Measurements from ENCODE around the gene CLDN6. TPM values are rescaled to one million over a fixed set of nuclear protein-coding genes. Genes with fewer than 3 reads are reported as not detected.

CLDN6 gene
- total RNA-seq, 1 experiment from 2014 or later = 528 TPM

DNA sequence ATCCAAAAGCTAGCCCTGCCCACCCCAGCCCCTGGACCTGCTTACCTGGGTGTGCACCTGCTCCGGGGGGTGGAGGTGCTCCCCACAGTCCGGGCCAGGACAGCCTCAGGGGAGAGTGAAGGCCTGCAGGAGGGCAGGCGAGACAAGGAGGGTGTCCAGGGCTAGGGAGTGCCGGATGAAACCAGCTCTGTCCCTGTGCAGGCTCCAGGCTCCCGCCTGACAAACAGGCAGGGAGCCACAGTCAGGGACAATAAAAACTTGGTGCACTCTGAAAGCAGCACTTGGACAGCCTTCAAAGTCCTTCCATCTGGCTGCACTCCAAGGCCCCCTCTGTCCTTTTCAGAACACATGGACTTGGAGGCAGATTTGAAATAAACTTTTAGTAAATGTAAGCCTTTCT lies 44.9 kb downstream of the CLDN6 start:
- no peak for DNase-seq
- Histone ChIP-seq H3K27me3 (ENCODE audit: control insufficient read depth, insufficient read depth, low read length) (0 out of 2 replicates have a peak, but pooled peaks cover under 1% of the 10 kb centered on the region), H3K4me3 (ENCODE audit: insufficient read depth, low read depth, low read length) (no peak overlapping the region), H3K36me3 (replicated peaks; ENCODE audit: control insufficient read depth, insufficient read depth, low read length) (peaks cover 33% of the 10 kb centered on the region)

DNA sequence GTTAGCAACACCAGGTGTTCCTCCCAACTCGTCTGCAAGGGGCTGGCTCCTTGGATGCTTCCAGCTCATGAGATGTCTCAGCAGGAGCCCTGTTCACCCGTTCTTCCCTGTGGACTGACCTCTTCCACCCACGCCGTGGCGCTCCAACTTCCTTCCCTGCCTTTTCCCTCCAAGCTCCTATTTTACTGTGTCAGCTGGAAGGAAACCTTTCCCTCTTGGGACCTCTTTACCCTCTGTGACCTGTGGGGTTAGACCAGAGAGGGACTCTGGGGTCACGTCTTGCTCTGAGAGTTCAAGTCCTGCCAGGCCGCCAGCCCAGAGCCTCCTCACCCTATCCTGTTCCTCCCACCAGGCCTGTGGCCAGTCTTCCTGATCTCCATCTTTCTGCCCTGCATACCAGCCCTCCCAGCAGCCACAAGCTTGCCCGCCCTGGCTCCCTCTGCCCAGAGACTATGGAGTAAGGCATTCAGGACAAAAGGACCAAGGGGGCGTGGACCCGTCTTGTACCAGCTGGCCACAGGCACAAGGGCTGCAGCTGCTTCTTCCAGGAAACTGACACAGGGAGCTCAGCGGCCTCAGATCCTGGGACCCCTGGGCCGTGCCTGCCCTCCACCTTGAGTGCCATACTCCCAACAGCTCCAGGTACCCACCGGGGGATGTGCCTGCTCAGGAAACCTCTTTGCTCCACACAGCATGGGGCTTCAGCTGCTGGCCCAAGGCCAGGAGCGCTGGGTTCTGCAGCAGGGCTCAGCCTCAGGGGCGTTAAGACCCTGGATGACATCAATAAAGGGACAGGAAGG lies 45.8 kb downstream of the CLDN6 start:
- Histone ChIP-seq H3K27me3 (ENCODE audit: control insufficient read depth, insufficient read depth, low read length) (peaks cover 4% of the 10 kb centered on the region; the same call in 1 of the 2 replicates), H3K36me3 (replicated peaks; ENCODE audit: control insufficient read depth, insufficient read depth, low read length) (peaks cover 30% of the 10 kb centered on the region), H3K4me3 (ENCODE audit: insufficient read depth, low read depth, low read length) (no peak overlapping the region)
- DNase-seq = no peak

DNA sequence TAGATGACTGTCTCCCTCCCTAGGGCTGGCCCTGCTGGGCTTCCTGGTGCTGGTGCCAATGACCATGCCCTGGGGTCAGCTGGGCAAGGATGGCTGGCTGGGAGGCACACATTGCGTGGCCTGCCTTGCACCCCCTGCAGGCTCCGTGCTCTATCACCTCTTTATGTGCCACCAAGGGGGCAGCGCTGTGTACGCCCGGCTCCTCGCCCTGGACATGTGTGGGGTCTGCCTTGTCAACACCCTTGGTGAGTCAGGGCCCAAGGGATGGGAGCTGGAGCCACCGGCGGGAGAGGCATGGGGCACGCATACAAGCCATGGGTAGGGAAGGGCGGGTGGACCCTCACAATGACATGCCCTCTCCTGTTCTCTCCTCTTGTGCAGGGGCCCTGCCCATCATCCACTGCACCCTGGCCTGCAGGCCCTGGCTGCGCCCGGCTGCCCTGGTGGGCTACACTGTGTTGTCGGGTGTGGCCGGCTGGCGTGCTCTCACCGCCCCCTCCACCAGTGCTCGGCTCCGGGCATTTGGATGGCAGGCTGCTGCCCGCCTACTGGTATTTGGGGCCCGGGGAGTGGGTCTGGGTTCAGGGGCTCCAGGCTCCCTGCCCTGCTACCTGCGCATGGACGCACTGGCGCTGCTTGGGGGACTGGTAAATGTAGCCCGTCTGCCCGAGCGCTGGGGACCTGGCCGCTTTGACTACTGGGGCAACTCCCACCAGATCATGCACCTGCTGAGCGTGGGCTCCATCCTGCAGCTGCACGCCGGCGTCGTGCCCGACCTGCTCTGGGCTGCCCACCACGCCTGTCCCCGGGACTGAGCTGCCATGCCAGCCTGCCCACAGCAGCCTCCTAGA lies 46.6 kb downstream of the CLDN6 start:
- no peak for DNase-seq
- Histone ChIP-seq H3K4me3 (ENCODE audit: insufficient read depth, low read depth, low read length) (no peak overlapping the region), H3K27me3 (ENCODE audit: control insufficient read depth, insufficient read depth, low read length) (peaks cover 4% of the 10 kb centered on the region; the same call in 1 of the 2 replicates), H3K36me3 (replicated peaks; ENCODE audit: control insufficient read depth, insufficient read depth, low read length) (peaks cover 25% of the 10 kb centered on the region)

DNA sequence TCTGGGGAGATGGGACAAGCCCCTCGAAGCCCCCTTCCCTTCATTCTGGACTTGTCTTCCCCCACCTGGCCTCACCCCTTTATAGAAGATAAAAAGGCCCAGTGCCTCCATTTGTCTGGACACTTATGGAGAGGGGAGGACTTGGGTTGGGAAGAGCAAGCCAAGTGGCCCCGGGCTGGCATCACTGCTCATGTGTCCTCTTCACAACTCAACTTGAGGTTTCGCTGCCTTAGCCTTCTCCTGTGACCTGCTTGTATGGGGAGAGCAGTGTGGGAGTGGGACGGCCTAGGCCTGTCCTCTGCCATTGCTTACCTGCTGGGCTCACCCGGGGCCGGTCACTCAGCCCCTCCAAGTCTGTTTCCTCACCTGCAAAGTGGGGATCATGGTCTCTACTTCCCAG lies 47.4 kb downstream of the CLDN6 start:
- peak overlapping the region; percentile 89 for H3K4me3 ChIP-seq (ENCODE audit: insufficient read depth, low read depth, low read length)
- peaks cover 20% of the 10 kb centered on the region for H3K36me3 ChIP-seq (replicated peaks; ENCODE audit: control insufficient read depth, insufficient read depth, low read length)
- peaks cover 4% of the 10 kb centered on the region; the same call in 1 of the 2 replicates for H3K27me3 ChIP-seq (ENCODE audit: control insufficient read depth, insufficient read depth, low read length)
- no peak for DNase-seq

GRCh38 chr16:2969545-2970521 lies 48.1 kb downstream of the CLDN6 start:
- peak overlapping the region; percentile 89 for H3K4me3 ChIP-seq (ENCODE audit: insufficient read depth, low read depth, low read length)
- peak; percentile 97 for DNase-seq
- peaks cover 4% of the 10 kb centered on the region; the same call in 1 of the 2 replicates for H3K27me3 ChIP-seq (ENCODE audit: control insufficient read depth, insufficient read depth, low read length)
- H3K36me3 ChIP-seq (replicated peaks; ENCODE audit: control insufficient read depth, insufficient read depth, low read length) = peaks cover 17% of the 10 kb centered on the region

DNA sequence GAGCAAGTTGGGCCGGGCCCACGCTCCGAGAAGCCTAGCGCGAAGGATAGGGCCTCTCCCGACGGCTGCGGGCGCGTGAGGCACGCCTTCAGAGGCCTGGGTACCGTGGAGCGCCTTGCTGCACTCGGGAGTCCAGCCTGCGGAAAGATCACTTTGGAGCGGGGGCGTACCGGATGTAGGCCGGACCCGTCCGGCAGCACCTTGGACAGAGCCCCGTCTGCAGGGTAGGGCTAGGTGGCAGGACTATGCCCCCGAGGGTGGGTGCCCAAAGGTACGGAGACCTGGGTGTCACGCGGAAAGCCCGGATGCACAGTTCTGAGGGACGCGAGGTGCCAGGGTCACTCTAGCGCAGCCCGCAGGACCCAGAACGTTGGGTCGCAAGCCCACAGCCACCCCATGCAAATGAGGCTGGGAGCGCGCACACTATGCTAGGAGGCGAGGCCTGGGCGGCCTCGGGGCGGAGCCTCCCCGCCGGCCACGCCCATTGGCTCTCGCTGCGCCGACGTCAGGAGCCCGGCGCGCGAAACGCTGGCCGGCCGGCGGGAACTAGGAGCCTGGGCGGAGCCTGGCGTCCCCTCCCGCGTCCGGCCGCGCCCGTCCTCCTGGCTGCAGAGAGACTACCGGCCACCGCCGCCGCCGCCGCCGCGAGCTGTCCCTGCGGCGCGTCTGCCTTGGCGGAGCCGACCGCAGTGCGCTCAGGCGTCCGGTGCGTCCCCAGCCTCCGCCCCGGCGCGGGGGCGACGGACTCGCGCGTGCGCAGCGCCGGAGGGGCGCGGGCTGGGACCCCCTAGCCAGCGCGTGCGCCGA lies 49.0 kb downstream of the CLDN6 start, which contains the start of gene PAQR4:
Gene PAQR4 (plus strand): TSS at position 611 of the 807 bp plus-strand sequence. CDS start 327 bp downstream, outside the sequence.
- H3K27me3 ChIP-seq (ENCODE audit: control insufficient read depth, insufficient read depth, low read length) = peaks cover 4% of the 10 kb centered on the region; the same call in 1 of the 2 replicates
- DNase-seq = peak; percentile 99
- peaks cover 13% of the 10 kb centered on the region for H3K36me3 ChIP-seq (replicated peaks; ENCODE audit: control insufficient read depth, insufficient read depth, low read length)
- H3K4me3 ChIP-seq (ENCODE audit: insufficient read depth, low read depth, low read length) = peak within 1 kb of the TSS; percentile 89

GRCh38 chr16:2968368-2968737 lies 49.6 kb downstream of the CLDN6 start:
- Histone ChIP-seq H3K4me3 (ENCODE audit: insufficient read depth, low read depth, low read length) (peak overlapping the region; percentile 89), H3K36me3 (replicated peaks; ENCODE audit: control insufficient read depth, insufficient read depth, low read length) (peaks cover 9% of the 10 kb centered on the region), H3K27me3 (ENCODE audit: control insufficient read depth, insufficient read depth, low read length) (peaks cover 4% of the 10 kb centered on the region; the same call in 1 of the 2 replicates)
- peak; percentile 70 for DNase-seq

DNA sequence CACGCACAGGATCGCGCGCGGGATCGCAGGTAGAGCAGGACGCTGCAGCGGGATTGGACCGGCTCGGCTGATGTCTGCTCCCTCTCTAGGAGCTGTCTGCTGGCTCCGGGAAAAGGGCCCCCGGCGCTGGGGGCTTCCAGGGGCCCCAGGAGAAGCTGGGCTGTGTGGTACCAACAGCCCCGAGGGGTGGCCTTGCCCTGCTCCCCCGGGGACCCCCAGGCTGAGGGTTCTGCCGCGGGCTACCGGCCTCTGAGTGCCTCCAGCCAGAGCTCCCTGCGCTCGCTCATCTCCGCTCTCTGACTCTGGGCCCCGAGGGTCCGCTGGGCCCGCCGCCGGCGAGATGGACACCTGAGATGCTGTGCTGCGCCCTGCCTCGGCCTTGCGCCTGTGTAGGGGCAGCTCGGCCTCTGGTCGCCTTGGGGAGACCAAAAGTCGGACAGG lies 50.2 kb downstream of the CLDN6 start:
- Histone ChIP-seq H3K27me3 (ENCODE audit: control insufficient read depth, insufficient read depth, low read length) (peaks cover 4% of the 10 kb centered on the region; the same call in 1 of the 2 replicates), H3K36me3 (replicated peaks; ENCODE audit: control insufficient read depth, insufficient read depth, low read length) (peaks cover 4% of the 10 kb centered on the region), H3K4me3 (ENCODE audit: insufficient read depth, low read depth, low read length) (no peak overlapping the region)
- no peak for DNase-seq

- Histone ChIP-seq H3K4me3 (ENCODE audit: insufficient read depth, low read depth, low read length) (peak overlapping the region; percentile 17; the same call in 1 of the 2 replicates), H3K36me3 (replicated peaks; ENCODE audit: control insufficient read depth, insufficient read depth, low read length) (peaks cover 2% of the 10 kb centered on the region), H3K27me3 (ENCODE audit: control insufficient read depth, insufficient read depth, low read length) (peaks cover 4% of the 10 kb centered on the region; the same call in 1 of the 2 replicates)
- DNase-seq = no peak
These were observed 50.8 kb downstream of the CLDN6 start for GRCh38 chr16:2967211-2967631.

DNA sequence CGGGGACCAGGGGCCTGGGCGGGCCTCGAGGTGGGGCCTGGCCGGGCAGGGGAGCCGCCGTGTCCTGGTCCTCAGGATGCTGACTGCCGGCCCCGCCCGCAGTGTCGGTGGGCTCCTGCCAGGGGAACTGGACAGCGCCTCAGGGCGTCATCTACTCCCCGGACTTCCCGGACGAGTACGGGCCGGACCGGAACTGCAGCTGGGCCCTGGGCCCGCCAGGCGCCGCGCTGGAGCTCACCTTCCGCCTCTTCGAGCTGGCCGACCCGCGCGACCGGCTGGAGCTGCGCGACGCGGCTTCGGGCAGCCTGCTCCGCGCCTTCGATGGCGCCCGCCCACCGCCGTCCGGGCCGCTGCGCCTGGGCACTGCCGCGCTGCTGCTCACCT lies 51.2 kb downstream of the CLDN6 start:
- peak overlapping the region; percentile 17; the same call in 1 of the 2 replicates for H3K4me3 ChIP-seq (ENCODE audit: insufficient read depth, low read depth, low read length)
- peaks cover 4% of the 10 kb centered on the region; the same call in 1 of the 2 replicates for H3K27me3 ChIP-seq (ENCODE audit: control insufficient read depth, insufficient read depth, low read length)
- no peak for DNase-seq
- no peaks in the 10 kb centered on the region; the same call in 1 of the 2 replicates for H3K36me3 ChIP-seq (replicated peaks; ENCODE audit: control insufficient read depth, insufficient read depth, low read length)

- no peaks in the 10 kb centered on the region; the same call in 1 of the 2 replicates for H3K36me3 ChIP-seq (replicated peaks; ENCODE audit: control insufficient read depth, insufficient read depth, low read length)
- H3K4me3 ChIP-seq (ENCODE audit: insufficient read depth, low read depth, low read length) = no peak overlapping the region
- DNase-seq = no peak
- H3K27me3 ChIP-seq (ENCODE audit: control insufficient read depth, insufficient read depth, low read length) = peaks cover 4% of the 10 kb centered on the region; the same call in 1 of the 2 replicates
These were observed 51.8 kb downstream of the CLDN6 start for GRCh38 chr16:2966043-2966807.
